Fibroblast of villous mesenchyme (primary cell): ENCODE measurements around the gene OR4N5. TPM values are rescaled to one million over a fixed set of nuclear protein-coding genes. Genes with fewer than 3 reads are reported as not detected.
"Not testable (repeated sequence)": the region's sequence is repeated elsewhere in the genome, so short reads cannot be mapped to it uniquely, and the experiment has no call there.

Experiments used
- DNase-seq: peaks from one replicate; pipeline ENCODE4 v3.0.0-alpha.2; 2010; ENCODE audit warnings: low read depth
- H3K4me3 ChIP-seq: 2 replicates; pipeline ENCODE4 v1.5.1; 2011; ENCODE audit warnings: low read depth, mild to moderate bottlenecking, low read length
- total RNA-seq: library from RNA; depleted of rRNA; stranded (reverse); fragments of >200 nt; gene quantifications from 2 replicates; pipeline ENCODE4 v1.2.3, GENCODE V29; 2012
- TF ChIP-seq, protein P1 (sequence below): IDR thresholded peaks from 2 replicates; pipeline ENCODE4 v1.5.1; 2012; ENCODE audit warnings: low read depth, mild to moderate bottlenecking, low read length; ENCODE audit not compliant: insufficient read depth

The OR4N5 gene
- total RNA-seq, 1 donor, result not detected

DNA sequence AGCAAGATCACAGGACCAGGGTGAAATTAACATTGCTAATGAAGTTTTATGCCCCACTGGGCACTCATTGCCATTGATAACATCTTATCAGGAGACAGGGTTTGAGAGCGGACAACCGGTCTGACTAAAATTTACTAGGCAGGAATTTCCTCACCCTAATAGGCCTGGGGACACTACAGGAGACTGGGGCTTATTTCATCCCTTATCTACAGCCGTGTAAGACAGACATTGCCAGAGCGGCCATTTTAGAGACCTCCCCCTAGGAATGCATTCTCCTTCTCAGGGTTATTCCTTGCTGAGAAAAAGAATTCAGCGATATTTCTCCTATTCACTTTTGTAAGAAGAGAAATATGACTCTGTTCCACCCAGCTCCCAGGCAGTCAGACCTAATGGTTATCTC lies 19.8 kb upstream of the OR4N5 start:
- no peak for DNase-seq
- TF ChIP-seq, protein P1, sequence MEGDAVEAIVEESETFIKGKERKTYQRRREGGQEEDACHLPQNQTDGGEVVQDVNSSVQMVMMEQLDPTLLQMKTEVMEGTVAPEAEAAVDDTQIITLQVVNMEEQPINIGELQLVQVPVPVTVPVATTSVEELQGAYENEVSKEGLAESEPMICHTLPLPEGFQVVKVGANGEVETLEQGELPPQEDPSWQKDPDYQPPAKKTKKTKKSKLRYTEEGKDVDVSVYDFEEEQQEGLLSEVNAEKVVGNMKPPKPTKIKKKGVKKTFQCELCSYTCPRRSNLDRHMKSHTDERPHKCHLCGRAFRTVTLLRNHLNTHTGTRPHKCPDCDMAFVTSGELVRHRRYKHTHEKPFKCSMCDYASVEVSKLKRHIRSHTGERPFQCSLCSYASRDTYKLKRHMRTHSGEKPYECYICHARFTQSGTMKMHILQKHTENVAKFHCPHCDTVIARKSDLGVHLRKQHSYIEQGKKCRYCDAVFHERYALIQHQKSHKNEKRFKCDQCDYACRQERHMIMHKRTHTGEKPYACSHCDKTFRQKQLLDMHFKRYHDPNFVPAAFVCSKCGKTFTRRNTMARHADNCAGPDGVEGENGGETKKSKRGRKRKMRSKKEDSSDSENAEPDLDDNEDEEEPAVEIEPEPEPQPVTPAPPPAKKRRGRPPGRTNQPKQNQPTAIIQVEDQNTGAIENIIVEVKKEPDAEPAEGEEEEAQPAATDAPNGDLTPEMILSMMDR, result no peak
- no peak overlapping the region for H3K4me3 ChIP-seq

DNA sequence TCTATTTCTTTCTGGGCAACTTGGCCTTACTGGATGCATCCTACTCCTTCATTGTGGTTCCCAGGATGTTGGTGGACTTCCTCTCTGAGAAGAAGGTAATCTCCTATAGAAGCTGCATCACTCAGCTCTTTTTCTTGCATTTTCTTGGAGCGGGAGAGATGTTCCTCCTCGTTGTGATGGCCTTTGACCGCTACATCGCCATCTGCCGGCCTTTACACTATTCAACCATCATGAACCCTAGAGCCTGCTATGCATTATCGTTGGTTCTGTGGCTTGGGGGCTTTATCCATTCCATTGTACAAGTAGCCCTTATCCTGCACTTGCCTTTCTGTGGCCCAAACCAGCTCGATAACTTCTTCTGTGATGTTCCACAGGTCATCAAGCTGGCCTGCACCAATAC lies 5.3 kb downstream of the OR4N5 start:
- TF ChIP-seq, protein P1, result no peak
- no peak for DNase-seq
- no peak overlapping the region for H3K4me3 ChIP-seq

DNA sequence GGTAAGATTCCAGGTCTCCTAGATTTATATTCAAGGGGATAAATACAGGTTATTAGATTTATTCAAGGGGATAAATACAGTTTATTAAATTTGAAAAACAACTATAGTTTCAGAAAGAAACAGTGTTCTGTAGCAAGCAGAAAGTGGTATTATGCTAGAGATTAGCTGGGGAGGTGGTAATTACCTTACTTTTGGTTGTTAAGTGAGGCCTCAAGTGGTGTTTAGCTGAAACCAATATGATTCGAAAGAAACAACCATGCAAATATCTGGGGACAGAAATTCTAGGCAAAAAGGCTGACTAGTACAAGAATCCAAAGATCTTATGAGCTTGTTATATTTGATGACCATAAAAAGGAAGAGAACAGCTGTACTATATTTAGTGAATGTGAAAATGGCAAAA lies 6.2 kb downstream of the OR4N5 start:
- no peak overlapping the region for H3K4me3 ChIP-seq
- DNase-seq, result no peak
- TF ChIP-seq, protein P1, result no peak

DNA sequence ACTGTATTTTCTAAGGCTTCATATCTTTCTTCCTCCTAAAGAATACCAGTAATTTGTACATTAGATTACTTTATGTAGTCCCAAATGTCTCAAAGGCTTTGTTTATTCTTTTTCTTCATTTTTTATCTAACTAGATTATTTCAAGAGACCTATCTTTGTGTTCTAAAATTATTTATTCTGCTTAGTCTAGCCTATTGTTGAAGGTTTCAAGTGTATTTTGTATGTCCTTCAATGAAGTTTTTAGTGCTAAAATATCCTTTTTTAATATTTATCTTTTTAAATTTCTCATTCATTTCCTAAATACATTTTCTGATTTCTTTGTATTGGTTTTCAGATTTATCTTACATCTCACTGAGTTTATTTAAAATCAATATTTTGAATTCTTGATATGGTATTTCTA lies 25.8 kb downstream of the OR4N5 start:
- H3K4me3 ChIP-seq, result no peak overlapping the region
- TF ChIP-seq, protein P1, result no peak
- DNase-seq, result no peak

DNA sequence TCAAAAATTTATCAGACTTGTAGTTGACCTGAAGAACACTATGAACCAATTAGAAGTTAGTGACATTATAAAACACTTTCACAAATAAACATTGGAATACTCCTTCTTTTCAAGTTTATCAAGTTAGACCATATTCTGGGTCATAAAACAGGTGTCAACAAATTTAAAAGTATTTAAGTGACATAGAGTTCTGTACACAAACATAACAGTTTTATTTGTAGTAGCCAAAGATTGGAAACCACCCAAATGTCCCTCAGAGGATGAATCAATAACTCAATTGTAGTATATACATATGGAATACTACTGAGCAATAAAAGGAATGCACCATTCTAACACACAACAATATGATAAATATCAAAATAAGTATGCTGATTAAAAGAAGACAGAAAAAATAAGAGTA lies 28.5 kb downstream of the OR4N5 start:
- TF ChIP-seq, protein P1, result no peak
- H3K4me3 ChIP-seq, result no peak overlapping the region
- DNase-seq, result no peak

DNA sequence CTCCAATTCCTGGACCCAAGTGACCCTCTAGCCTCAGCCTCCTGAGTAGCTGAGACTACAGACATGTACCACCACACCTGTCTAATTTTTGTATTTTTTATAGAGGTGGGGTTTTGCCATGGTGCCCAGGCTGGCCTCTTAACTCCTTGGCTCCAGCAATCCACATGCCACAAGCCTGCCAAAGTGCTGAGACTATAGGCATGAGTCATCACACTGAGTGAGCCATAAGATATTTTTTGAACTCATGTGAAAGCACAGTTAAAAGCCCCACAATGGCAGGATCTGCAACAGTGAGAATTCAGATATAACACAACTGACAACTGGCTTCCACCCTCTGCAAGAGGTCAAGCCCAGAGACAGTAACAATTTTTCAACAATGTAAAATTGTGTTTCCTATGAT lies 31.2 kb downstream of the OR4N5 start:
- not testable (repeated sequence) for DNase-seq, H3K4me3 ChIP-seq

DNA sequence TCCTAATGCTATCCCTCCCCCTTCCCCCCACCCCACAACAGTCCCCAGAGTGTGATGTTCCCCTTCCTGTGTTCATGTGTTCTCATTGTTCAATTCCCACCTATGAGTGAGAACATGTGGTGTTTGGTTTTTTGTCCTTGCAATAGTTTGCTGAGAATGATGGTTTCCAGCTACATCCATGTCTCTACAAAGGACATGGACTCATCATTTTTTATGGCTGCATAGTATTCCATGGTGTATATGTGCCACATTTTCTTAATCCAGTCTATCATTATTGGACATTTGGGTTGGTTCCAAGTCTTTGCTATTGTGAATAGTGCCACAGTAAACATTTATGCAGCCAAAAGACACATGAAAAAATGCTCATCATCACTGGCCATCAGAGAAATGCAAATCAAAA lies 35.6 kb downstream of the OR4N5 start:
- DNase-seq, H3K4me3 ChIP-seq: not testable (repeated sequence)

DNA sequence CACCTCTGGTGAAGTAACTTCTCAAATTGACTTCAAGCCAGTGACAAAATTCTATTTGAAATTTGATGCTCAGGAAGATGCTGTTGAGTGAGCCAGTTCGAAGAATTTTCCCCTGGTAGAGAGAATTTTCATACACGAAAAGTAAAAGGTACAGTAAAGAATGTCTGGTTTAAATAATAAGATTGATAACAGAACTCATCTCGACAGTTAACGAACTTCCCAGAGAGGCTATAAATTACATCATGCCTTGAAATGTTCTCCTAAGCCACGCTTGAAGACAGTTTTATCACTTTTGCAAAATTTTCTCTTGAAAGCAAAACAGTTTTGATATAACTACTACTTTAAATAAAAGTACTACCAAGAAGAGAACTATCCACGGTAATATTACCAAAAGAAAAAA lies 37.7 kb downstream of the OR4N5 start:
- H3K4me3 ChIP-seq, result no peak overlapping the region
- no peak for DNase-seq
- TF ChIP-seq, protein P1, result no peak
